HG03095 (cell line): ENCODE data around the gene POMP.

Source experiments
- ATAC-seq: cut with Tn5 transposase; IDR thresholded peaks from one replicate; pipeline ENCODE4 v1.9.1; 2021; ENCODE audit warnings: moderate library complexity; ENCODE audit not compliant: unreplicated experiment

Gene POMP, protein sequence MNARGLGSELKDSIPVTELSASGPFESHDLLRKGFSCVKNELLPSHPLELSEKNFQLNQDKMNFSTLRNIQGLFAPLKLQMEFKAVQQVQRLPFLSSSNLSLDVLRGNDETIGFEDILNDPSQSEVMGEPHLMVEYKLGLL

DNA sequence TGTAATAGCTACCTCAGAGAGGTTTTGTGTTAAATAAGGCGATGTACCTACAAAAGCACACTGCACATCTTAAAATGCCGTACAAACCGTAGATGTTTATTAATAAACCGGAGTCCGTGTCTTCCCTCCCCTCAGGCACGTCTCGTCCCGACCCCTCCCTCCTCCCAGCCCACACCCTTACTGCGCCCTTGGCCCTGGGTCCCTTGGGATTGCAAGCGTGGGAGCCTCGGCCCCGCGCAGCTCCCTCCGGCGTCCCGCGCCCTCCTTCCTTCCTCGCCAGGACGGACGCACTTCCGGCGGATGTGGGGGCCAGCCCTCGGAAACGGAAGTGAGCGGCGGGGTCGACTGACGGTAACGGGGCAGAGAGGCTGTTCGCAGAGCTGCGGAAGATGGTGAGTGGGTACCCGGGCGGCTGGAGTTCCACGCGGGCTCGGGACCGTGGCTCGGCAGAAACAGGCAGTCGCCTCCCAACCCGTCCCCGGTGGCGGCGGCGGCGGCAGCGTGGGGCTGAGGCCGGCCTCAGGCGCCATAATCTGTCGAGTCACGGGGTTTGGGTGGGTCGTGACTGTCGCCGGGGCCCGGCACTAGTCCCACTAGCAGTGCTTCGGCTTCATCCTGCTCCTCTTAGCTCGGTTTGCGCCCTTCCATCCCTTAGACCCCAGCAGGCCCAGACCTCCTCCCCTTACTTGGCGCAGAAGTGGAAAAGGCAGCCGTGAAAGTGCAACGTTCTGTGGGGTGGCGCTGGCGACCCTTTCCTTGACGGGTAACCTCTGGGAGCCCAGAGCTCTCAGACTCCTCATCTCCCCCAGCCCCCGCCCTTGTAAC, at the start of gene POMP:
Gene POMP (plus strand): TSS at position 335 of the 825 bp plus-strand sequence. CDS start 55 bp downstream, at position 390.
- peak; percentile 84 for ATAC-seq

- ATAC-seq = no peak
Measured at GRCh38 chr13:28609381-28609780, 49.5 kb upstream of the POMP start.

DNA sequence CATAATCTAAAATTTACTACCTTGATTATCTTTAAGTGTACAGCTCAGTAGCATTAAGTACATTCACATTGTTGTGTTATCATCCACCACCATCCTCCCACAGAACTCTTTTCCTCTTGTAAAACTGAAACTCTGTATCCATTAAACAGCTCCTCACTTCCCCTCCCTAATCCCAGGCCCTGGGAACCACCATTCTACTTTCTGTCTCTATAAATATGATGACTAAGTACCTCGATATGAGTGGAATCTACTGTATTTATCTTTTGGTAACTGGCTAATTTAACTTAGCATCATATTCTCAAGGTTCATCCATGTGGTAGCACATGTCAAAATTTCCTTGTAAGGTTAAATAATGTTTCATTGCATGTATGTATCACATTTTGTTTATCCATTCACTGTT, 49.0 kb upstream of the POMP start:
- no peak for ATAC-seq

- no peak for ATAC-seq
Measured at GRCh38 chr13:28610996-28611395, 47.9 kb upstream of the POMP start.

GRCh38 chr13:28611654-28612131, 47.2 kb upstream of the POMP start:
- no peak for ATAC-seq

DNA sequence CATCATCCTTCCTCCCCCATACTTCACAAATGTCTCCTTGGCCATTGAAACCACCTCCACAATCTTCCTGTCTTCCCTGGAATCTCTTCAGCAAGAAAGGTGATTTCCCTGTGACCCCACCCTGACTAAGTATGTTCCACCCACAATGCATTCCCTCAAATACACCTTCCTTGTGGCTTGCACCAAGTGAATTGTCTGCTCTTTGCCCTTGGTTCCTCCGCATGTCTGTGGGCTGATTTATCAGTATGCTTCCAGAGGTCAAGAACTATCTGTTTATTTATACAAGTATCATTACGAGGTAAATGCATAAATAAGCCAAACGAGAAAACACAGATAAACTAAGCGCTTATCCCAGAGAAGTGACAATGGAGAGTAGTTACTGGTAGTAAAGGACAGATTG, 45.4 kb upstream of the POMP start:
- no peak for ATAC-seq

DNA sequence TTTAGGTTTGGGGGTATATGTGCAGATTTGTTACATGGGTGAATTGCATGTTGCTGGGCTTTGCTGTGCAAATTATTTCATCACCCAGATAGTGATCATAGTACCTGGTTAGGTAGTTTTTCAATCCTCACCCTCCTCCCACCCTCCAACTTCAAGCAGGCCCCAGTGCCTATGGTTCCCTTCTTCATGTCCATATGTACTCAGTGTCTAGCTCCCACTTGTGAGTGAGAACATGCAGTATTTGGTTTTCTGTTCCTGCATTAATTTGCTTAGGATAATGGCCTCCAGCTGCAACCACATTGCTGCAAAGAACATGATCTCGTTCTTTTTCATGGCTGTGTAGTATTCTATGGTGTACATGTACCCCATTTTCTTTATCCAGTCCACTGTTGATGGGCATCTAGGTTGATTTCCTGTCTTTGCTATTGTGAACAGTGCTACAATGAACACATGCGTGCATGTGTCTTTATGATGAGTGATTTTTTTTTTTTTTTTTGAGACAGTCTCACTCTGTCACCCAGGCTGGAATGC, 42.9 kb upstream of the POMP start:
- no peak for ATAC-seq

GRCh38 chr13:28618230-28618994, 40.5 kb upstream of the POMP start:
- ATAC-seq = no peak

DNA sequence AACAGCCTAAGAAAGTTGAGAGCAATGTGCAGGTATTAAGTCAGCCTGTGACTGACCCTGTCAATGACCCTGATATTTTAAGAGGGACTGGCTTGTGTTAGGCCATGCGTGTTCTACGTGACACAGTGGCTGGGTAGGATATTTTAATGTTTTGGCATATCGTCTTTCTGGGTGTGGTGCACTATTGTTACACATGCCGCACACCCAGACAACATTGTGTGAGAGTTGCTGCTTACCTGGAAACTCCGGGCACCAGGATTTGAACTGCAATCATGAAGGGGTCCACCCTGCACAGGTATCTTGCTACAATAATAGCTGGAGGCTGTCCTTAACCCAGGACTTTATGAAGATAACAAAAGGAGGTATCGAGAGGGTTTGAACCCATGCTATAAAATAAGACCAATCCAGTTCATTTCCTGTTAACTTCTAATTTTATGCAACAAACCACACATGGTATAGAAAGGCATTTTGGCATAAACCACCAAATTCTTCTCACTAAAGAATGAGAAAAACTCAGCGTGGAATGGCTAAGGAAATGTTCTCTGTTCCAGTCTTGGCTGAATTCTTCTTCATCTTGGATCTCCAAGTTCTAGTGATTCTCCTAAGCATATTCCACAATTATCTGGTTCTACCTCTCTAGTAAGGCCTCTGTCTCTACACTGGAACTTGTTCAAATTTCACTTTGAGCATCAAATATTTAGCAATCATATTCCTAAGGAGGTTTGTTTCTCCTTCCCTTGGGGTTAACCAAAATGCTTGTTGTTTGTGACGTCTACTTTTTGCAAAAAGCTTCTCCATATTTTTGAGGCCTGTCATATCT, 38.7 kb upstream of the POMP start:
- ATAC-seq = no peak

GRCh38 chr13:28621449-28621848, 37.5 kb upstream of the POMP start:
- ATAC-seq = no peak

GRCh38 chr13:28622286-28622685, 36.6 kb upstream of the POMP start:
- ATAC-seq = no peak

- ATAC-seq = no peak
Measured at GRCh38 chr13:28623782-28624706, 34.9 kb upstream of the POMP start.

GRCh38 chr13:28624707-28625432, 34.1 kb upstream of the POMP start:
- no peak for ATAC-seq

DNA sequence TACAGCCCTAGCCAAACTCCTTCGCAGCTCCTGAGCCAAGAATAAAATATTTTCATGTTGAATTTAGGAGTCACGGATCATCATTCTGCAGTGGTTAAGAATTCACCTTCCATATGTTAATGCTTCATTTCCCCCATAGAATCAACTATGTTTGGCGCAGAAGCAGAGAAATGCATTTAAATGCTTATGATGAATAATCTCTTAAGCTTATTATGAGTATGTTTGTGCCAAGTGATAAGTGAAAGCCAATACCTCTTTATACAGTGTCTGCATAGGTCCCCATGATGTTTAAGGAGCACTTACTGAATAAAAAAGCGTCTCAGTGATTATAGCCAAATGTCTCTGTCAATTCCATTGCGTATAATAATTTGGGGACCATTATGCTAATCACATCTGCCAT, 32.7 kb upstream of the POMP start:
- ATAC-seq = no peak

DNA sequence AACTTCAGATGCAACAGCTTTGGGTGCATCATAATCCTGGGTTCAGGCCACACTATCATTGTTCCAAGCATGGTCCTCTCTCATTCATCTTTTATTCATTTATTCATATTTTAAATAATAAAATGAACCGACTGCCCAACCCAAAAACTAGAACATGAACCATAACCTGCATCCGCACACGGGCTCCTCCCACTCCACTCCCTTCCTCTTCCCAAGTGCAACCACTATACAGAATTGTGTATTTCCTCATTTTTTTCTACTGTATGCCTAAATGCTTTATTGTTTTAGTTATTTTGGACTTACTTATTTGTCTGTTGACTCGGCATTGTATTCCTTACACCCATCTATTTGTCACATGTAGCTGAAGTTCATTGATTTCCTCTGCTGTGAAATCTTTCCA, 30.7 kb upstream of the POMP start:
- no peak for ATAC-seq

DNA sequence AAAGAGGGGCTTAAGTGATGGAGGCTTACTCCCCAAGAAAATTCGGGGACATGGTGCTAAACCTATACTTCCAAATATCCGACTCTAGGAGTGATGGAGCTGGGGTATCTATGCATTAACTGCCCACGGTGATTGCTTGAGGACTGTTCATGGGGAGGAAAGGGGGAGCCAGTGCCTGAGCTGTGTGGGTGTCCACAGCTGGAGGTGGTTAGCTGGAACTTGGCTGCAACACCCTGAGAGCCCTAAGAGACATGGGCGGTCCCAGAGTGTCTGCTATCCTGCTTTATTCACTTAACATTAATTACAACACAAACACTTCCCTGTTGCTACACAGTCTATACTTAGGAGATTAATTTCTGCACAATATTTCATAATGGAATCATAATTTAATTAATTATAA, 28.1 kb upstream of the POMP start:
- ATAC-seq = no peak

GRCh38 chr13:28631801-28632200, 27.1 kb upstream of the POMP start:
- ATAC-seq = no peak

GRCh38 chr13:28636069-28636468, 22.9 kb upstream of the POMP start:
- ATAC-seq = no peak
